Amygdala (tissue), 56 donors: ENCODE results near the gene ZMYM1.
"Not testable (repeated sequence)": the region's sequence is repeated elsewhere in the genome, so short reads cannot be mapped to it uniquely, and the experiment has no call there.

Source experiments
- DNase-seq, 56 donors: peaks; one replicate each; lab custom pipeline; 2025; lab: John Stamatoyannopoulos, UW

Gene ZMYM1

DNA sequence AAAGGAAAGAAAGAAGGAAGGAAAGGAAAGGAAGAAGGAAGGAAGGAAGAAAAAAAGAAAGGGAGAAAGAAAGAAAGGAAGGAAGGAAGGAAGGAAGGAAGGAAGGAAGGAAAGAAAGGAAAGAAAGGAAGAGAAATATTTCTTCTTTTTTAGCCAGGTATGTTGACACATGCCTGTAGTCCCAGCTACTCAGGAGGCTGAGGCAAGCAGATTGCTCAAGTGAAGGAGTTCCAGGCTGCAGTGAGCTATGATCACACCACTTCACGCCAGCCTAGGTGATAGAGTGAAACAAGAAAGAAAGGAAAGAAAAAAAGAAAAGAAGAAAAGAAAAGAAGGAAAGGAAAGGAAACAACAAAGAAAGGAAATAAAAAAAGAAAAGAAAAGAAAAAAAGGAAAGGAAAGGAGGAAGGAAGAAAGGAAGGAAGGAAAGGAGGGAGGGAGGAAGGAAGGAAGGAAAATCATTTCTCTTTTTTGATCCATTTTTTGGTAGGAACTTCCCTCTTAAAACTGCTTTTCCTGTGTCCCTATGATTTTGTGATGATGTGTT is 5.8 kb upstream of the ZMYM1 start:
- no peak for DNase-seq

DNA sequence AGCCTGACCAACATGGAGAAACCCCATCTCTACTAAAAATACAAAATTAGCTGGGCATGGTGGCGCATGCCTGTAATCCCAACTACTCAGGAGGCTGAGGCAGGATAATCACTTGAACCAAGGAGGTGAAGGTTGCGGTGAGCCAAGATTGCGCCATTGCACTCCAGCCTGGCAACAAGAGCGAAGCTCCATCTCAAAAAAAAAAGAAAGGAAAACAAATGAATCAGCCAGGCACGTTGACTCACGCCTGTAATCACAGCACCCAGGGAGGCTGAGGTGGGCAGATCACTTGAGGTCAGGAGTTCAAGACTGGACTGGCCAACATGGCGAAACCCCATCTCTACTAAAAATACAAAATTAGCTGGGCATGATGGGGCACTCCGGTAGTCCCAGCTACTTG is 2.8 kb upstream of the ZMYM1 start:
- not testable (repeated sequence) for DNase-seq

GRCh38 chr1:35080171-35080854 is 1.1 kb downstream of the ZMYM1 start:
- DNase-seq, result no peak

- no peak for DNase-seq
These were observed 6.2 kb downstream of the ZMYM1 start for GRCh38 chr1:35085421-35085820.

GRCh38 chr1:35097224-35097623 is 18.0 kb downstream of the ZMYM1 start:
- DNase-seq, result no peak

GRCh38 chr1:35111106-35111505 is 31.9 kb downstream of the ZMYM1 start:
- DNase-seq, result no peak

- no peak for DNase-seq
These were observed 33.5 kb downstream of the ZMYM1 start for GRCh38 chr1:35112668-35113067.

- no peak for DNase-seq
These were observed 36.5 kb downstream of the ZMYM1 start for GRCh38 chr1:35115459-35116383.

DNA sequence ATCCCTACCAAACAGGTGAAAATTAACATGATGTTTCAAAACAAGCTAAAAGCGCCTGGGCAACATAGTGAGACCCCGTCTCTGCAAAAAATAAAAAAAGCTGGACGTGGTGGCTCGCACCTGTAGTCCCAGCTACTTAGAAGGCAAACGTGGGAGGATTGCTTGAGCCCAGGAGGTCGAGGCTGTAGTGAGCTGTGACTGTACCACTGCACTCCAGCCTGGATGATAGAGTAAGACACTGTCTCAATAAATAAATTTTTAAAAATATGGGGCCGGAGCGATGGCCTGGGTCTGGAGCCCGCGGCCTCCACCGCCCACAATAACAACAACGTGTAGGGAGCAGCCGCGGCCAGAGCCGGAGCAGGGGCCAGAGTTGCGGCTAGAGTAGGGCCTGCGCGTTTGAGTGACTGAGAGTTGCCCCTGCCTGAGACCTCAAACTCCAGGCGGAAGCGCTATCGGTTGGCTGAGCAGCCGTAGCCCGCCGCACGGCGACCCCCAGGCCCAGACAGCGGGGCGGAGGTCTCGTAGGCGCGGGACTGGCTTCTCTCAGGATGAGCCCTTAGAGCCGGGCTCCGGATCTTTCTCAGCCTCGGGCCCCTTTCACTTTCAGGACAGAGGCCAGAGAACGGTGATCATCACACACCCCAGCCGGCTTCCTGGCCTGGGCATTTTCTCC is 41.4 kb downstream of the ZMYM1 start:
- no peak for DNase-seq

DNA sequence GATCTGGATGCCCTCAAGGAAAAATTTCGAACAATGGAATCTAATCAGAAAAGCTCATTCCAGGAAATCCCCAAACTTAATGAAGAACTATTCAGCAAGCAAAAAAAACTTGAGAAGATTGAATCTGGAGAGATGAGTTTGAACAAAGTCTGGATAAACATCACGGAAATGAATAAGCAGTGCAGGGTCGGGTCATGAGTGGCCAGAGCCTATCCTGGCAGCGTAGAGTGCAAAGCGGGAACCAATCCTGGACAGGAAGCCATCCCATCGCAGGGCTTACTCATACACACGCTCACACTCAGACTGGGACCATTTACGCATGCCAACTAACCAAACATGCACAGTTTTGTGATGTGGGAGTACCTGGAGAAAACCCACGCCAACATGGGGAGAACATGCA is 43.1 kb downstream of the ZMYM1 start:
- no peak for DNase-seq

- no peak for DNase-seq
These were observed 47.4 kb downstream of the ZMYM1 start for GRCh38 chr1:35126546-35126945.

- no peak for DNase-seq
These were observed 49.9 kb downstream of the ZMYM1 start for GRCh38 chr1:35129080-35129479.

DNA sequence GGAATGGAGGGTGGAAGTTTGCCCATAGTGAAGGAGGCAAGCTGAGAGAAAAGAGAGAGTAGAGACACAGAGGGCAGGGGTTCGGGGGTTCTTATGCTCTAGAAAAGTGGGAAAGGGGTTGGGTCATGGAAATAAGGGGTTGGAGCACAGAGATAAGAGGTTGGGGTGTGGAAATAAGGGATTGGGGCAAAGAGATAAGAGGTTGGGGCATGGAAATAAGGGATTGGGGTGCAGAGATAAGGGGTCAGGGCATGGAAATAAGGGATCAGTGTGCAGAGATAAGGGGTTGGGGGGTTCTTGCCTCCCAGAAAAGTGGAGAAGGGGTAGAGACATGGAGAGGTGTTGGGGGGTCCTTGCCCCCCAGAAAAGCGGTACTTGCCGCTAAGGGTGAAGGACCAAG is 57.6 kb downstream of the ZMYM1 start:
- DNase-seq, result no peak

GRCh38 chr1:35137590-35137989 is 58.4 kb downstream of the ZMYM1 start:
- DNase-seq, result not testable (repeated sequence)

DNA sequence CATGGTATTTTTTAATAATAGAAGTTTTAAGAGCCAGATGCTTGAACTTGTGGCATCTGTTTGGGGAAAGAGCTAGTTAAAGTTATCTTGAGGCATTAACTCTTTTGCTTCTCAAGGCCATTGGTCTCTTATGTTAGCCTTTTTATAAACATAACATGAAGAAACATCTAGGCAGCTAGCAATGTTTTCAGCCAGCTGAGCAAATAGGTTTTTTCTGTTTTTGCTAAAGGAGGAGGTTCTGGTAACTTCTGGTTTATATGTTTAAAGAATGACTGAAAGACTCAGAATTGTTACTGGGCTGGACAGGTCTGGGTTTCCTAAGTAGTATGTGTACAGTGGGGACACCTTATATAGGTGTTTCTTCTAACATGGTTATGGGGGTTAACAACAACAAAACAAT is 63.1 kb downstream of the ZMYM1 start:
- DNase-seq, result not testable (repeated sequence)

GRCh38 chr1:35142728-35143127 is 63.5 kb downstream of the ZMYM1 start:
- not testable (repeated sequence) for DNase-seq

- no peak for DNase-seq
These were observed 64.7 kb downstream of the ZMYM1 start for GRCh38 chr1:35143737-35144508.

- not testable (repeated sequence) for DNase-seq
These were observed 66.8 kb downstream of the ZMYM1 start for GRCh38 chr1:35145892-35146549.

- no peak for DNase-seq
These were observed 72.0 kb downstream of the ZMYM1 start for GRCh38 chr1:35151220-35151619.

- DNase-seq, result no peak
These were observed 85.7 kb downstream of the ZMYM1 start for GRCh38 chr1:35164893-35165292.
